NCI-H446 (cell line): Measurements from ENCODE around the gene HES5.
A peak's percentile ranks its signal among the peaks of the same experiment; 100 is the strongest.

Experiments
- DNase-seq, 2 experiments: peaks; one replicate each; lab custom pipeline; 2025; lab: John Stamatoyannopoulos, UW

Gene HES5

DNA sequence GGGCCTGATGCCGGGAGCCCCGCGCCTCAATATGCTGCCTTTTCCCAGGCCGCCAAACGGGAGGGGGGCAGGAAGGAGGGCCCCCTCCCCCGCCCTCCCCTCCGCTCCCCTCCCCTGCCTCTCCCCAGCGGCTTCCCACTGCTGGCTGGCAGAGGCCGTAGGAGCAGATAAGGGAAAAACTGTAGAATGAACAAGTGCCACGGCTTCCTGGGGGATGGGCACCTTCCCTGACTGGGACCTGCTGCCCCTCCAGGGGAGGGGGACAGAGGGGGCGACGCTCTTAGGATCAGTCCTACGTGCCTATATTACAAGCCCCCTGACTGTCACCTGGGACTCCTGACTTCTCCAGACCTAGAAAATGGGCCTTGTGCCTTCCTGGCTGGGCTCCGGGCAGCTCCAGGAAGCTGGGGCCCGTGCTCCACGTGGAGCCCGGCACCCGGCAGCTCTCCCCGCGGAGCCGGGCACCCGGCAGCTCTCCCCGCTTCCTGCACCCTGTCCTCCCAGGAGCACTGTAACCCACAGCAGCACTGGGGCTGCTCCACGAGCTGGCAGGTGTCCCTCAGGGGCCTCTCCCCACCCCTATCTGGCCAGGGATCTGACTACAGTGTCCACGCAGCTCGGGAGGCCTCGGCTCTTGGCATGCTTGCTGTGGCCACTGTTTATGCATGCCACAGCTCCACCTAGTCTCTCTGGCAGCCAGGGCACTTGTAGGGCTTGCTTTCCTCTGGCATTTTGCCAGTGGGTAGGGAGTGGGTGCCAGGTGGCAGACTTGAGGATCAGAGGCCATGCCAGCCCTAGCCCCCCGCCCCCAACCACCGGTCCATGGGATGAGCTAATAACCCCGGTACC is 674 bp upstream of the HES5 start:
- DNase-seq = peak in 1 of 2 experiments; percentile 75

DNA sequence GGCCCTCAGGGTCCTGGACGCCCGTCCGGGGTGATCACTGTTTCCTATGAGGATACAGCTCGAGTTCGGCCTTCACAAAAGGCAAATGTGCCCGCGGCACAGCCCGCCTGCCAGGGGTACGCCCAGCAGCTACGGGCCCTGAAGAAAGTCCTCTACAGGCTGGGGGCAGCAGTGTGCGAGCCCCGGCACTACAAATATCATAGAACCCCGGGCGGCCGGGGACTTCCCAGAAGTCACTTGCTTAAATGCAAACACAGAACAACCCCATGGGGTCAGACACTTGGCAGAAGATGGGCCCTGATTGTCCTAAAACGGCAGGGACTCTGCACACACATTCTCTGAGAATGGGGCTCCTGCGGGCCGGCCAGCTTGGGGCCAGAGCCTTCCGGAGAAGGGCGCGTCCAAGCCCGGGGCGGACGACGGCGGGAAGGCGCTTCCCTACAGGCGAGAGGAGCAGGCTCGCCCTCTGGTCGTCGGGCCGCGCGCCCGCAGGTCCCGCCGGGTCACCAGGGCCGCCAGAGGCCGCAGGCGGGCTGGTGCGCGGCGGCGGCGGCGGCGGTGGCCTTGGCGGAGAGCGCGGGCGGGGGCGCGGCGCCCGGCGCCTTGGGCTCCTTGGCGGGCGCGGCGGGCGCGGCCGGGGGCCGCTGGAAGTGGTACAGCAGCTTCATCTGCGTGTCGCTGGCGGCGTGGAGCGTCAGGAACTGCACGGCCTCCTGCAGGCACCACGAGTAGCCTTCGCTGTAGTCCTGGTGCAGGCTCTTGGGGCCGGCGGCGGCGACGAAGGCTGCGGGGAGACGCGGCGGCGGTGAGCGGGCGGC is 888 bp downstream of the HES5 start:
- no peak for DNase-seq

DNA sequence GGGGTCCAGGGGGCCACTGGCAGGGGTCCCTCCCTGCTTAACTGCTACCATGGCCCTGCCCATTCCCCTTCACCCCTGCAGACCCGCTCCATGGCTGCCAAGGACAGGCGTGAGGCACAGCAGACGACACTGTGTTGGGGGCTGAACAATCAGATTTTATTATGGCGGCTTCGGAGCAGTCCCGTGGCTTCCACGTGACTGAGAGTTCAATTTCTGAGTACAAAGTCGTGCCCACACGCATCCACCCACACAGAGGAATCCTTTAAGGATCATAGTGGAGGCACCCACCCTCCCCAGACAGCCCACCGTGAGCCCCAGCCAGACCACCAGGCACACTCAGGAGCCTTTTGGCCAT is 1.5 kb downstream of the HES5 start:
- no peak for DNase-seq

DNA sequence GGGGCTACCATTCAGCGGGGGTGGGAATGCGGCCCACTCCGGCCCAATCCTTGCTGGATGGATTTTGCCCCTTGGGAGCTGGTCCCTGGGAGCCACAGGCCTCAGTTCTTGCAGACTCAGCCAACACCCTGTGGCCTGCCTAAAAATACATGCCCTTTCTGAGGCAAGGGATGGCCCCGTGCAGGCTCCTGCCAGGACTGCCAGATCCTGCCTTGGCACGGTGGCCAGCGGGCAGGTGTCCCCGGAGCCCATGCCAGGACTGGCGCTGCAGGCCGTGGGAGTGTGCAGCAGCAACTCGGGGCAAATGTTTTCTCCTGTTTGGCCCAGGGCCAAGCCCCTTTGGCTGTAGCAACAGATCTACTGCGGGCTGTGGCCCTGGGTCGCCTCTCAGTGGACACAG is 2.0 kb downstream of the HES5 start:
- DNase-seq = peak in 1 of 2 experiments; percentile 80

DNA sequence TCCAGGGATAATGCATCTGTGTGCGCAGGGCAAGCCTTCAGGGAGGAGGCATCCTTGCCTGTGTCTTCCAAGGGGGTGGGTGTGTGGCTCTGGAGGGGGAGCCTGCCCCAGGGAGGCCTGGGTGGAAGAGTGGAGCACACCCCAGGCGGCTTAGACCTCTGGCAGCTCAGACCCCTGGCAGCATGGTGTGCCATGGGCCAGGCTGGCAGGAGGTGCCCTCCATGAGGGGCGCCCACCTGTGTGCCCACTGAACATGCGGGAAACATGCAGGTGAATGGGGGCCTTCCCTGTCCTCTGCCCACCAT is 2.6 kb downstream of the HES5 start:
- DNase-seq = no peak

DNA sequence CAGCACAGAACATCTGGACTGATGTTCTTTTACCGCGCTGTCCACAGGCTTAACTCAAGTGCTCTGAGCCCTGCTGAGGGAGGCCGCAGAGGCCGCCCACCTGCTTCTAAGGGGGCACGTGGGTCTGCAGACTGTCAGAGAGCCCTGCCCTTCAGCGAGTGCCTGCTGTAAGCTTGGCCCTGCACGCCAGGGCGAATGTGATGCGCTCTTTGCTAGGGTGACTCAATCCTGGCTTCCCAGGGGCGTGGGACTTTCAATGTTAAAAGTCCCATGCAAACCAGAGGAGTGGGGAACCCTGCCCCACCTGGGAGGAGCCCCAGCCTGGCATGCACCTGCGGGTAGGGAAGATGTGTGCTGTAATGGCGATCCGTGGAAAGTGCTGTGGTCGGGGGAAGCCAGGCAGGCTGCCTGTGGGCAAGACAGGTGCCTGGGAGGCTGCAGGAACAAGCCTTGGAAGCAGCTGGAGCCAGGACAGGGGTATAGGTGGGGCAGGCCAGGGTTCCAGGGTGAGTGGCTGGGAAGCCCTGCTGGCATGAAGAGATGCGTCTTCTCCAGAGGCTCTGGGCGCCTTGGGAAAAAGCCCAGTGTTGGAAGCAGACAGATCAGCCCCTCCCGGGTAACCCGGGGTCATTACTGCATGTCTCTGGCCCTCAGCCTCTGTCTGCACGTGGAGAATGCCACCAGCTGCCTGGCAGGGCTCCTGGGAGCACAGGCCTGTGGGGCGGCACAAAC is 3.1 kb downstream of the HES5 start:
- DNase-seq = peak in 1 of 2 experiments; percentile 62

DNA sequence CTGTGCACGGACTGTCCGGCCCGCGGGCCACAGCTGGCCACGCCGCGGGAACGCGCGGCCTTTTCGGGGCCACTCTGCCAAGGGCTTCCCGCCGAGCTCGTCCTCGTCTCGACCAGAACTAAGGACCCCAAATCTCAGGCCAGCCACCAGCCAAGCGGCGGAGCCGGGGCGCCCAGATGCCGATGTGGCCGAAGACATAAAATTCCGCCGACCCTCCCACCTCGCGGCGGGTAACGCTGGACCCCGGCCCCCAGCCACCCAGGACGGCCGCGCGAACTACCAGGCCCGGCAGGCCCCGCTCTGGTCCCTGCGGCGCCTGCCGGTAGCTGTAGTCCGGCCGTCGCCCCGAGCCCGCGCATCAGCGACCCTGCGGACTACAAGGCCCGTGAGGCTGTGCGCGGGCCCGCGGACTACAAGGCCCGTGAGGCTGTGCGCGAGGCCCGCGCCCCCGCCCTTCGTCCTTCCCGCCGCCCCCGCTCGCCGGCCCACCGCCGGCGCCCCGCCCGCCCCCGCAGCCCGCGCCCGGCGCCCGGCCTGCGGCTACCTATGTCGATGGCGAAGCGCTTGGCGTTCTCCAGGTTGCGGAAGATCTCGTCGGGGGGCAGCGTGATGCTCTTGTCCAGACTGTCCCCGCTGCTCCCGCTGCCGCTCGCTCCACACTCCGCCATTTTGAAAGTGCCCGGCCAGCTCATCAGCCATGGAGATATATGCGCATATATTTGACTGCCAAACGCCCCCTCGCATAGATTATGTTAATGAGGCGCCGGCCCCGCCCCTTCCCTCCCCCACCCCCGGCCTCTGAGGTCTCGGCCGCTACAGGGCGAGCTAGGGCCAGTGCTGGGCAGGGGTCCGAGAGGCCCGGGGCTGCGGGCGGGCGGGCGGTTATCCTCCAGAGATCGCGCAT is 3.9 kb downstream of the HES5 start, which contains the start of gene PANK4:
PANK4 (minus strand) TSS at position 677 of the 904 bp plus-strand sequence; CDS start at position 668, 9 bp downstream.
- peak; percentile 82 to 98 for DNase-seq

DNA sequence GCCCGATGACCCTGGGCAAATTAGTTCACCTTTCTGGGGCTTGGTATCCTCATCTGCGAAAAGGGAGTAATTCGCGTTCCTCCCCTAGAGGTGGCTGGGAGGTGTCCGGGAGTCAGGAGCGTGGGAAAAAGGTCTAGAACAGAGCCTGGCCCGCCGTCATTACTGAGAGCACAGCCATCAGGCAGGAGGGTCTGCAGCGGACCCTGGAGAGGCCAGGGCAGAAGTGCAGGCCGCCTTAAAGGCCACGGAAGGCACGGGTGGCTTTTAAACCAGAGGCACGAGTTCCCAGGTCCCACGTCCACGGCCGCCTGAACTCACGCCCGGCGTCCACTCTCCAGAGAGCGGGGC is 4.5 kb downstream of the HES5 start:
- DNase-seq = no peak

DNA sequence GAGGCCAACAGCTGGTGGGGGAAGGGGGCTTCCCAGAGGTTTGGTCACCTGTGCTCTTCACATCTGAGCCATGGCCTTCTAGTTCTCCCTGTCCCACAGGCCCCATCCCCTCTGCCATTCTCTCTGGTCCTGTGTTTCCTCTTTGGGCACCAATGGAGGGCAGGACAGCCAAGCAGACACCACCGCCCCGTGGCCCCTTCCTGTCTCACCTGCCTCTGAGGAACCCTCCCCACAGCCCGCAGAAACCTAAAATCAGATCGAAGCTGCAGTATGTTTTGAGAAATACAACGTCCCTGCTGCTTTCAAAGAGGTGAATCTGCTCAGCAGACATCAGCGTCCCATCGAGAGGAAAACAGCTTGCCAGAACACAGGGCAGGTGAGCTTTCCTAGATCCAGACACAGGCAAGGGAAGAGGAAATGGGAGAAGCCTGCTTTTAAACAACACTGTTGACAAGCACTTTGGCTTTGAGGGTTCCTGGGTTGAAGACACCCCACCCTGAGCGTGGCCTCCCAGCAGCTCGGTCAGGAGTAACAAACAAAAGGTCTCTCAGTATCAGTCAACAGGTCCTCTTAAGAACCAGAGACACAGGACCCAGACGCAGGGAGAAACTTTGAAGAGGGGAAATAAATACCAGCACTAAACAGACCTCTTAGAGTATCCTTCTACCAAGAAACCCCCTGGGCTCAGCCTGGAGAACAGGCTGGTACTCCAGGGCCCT is 6.0 kb downstream of the HES5 start:
- no peak for DNase-seq

DNA sequence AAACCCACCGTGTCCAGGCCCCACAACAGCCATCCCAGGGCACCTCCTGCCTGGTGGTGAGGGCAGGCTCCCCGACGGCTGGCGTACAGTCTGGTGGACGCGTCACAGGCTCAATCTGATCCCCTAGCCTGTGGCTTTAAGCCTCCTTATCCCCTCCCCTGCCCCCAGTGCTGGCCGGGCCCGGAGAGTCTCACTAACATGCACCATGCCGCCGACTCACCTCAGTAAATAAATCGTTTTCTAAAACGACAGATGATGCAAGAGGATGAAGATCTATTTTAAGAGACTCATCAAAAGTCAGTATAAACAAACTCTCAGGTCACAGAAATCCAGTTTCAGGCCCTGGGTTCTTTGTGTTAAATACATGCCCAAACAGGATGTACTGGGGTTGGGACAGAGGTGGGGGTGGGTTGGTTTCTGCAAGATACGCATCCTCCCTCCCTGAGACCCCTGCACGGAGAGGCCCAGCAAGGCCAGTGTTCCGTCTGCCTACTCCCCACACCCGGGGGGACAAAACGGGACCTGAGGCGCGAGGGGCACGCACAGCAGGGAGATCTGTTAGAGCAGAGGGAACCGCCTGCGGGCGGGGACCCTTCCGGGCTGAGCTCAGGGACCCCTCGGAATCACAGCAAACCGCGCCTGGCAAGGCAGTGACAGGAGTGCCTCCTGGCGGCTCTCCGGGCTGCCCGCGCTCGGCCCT is 6.7 kb downstream of the HES5 start:
- no peak for DNase-seq

DNA sequence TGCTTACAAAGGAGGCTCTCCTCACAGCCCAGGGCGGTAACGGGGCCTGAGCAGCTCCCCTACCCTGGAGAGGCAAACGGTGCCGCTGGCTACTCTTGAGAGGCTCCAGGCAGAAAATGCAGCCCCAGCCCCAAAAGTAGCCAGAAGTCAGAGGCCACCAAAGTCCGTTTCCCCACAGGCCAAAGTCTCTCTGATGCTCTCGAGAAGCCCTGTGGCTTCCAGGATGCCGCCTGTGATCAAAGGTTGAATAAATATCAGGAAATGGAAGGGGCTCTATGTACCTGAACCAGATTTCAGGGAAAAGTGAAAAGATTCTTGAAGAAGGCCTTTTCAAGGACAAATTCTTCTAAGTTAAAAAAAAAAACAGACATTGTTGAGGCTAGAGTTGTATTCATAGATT is 7.8 kb downstream of the HES5 start:
- no peak for DNase-seq

DNA sequence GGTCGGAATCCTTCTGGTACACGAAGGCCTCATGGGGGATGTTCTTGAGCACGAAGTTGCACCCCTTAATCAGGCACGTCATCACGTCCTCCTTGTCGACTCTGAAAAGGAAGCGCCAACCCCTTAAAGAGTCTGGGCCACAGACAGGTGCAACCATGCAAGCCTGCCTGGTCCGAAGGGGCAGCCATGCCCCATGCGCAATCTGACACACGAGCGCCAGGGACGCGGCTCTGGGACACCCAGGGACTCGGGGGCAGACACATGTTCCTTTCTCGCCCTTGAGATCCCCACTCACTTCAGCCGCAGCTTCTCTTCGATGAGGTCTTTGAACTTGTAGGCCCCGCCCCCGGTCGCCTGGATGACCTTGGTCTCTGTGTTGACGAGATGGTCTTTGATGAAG is 9.3 kb downstream of the HES5 start:
- DNase-seq = no peak

DNA sequence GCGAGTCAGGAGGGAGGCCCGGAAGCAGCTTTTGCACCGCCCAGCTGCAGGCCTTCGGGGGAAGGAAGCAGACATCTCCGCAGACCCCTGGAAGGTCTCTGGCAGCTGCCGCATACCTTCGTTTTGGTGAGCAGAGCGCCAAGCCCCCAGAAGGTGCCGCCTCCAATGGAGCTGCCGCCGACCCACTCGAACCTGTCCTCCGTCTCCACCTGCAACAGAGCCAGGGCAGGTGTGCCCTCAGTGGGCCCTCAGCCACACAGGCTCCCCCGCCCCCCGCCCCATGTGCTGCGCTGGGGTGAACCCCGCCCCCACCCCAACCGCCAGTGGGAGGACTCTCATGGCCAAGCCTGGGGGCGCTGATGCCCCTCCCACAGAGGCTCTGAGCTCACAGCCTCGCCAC is 9.9 kb downstream of the HES5 start:
- no peak for DNase-seq

DNA sequence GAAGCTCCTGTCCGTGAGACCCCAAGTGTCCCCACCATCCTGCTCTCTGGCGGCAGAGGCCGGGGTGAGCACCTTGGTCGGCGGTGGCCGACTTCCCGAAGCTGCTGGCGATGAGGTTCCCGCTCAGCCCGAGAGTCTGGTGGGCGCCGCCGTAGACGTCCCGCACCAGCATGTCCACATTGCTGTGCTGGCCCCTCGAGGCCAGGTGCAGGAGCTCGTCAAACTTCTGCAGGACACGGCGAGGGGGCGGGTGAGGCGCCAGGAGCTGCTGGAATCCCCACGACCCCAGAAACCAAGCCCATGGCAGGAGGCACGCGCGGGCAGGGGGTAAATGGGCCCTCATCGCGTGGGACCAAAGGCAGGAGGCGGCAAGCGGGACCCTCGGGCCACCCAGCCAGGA is 10.3 kb downstream of the HES5 start:
- no peak for DNase-seq

DNA sequence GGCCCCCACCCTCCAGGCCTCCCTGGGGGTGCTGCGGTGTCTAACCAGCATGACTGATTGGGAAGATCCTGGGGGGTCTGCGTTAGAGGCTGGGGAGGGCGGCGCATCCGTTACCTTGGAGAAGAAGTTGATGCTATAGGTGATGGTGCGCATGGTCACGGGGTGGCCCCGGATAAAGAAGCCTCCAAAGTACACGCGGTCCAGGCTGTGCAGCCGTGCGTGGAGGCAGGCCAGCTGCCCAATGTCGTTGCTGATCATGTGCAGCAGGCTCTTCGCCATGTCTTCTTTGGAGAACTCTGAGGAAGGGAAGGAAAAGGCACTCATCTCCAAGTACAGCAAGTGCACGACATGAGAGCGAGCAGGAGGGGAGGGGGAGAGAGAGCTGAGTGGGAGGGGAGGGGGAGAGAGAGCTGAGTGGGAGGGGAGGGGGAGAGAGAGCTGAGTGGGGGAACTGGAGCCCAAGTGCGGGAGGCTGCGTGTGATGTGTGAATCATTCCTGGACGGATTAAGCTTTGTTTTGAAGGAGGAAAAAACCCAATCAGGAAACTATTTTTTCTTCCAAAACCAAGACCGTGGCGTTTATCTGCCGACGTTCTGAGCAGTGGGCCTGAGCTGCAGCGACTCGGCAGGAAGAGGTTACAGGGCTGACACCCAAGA is 10.9 kb downstream of the HES5 start:
- DNase-seq = no peak

DNA sequence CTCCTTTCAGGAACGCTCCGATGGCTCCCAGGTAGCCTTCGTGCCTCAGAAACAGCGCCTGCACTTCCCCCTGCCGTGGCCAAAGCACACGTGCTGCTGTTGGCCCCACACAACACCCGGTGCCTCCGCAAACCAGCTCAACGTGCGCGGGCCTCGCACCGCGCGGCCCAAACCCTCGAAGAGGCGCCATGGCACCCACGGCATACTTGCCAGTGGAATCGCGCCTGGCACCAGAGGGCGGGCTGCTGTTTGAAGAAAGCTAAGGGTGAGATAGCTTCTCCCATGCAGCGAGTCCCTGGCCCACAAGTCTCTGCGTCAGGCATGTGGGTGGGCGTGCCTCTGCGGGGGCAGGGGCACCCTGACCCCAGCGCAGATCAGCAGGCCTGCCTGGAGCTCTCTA is 11.5 kb downstream of the HES5 start:
- no peak for DNase-seq

DNA sequence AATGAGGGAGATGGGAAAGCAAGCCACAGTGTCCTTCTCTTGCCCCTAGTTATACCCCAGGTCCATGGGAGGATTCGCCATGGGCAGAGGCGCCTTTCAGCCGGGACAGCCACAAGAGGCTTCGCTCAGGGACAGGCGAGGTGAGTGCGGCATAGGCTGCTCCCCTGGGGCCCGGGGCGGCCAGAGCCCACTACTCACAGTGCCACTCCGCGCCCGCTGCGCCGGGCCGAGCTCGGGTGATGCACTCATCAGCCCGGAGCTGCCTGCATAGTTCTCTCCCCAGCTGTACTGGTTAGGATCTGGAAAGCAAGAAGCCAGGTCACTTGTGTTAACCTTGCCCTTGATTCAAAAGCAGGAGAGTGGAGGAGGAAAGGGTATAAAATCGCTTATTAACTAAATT is 12.1 kb downstream of the HES5 start:
- DNase-seq = no peak

DNA sequence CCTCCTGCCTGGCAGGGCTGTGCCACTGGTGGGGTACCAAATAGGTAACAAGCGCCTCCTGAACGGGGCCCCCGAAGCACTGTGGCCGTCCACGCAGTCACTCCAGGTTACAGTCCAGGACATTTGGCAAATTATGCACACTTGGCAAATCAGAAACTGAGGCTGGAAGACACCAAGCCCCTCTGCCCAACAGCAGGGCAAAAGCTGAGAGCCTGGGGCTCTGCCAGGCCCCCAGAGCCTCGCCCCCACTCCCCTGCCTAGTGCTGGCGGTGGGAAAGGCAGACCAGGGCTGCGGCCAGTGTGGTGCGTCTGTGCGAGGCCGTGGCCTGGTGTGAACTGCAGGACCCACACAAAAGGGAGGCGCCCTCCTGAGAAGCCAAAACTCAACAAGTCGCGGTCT is 13.1 kb downstream of the HES5 start:
- no peak for DNase-seq

DNA sequence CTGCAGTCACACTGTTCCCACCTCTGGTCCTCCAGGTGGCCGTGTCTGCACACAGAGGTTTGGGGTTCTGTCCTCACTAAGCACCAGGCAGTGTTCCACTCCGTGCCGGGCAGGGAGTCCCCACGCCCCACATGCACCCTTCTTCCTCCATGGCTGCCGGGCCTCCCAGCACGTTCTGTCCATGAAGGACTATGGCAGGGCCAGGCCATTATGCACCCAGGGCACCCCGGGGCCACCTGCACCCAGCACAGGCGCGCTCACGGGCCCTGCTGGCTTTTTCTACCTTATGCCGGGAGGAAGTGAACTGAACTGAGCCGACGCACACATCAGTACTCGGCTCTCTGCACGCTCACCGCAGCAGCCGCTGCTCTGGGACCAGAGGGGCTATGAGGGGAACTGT is 13.9 kb downstream of the HES5 start:
- DNase-seq = no peak

DNA sequence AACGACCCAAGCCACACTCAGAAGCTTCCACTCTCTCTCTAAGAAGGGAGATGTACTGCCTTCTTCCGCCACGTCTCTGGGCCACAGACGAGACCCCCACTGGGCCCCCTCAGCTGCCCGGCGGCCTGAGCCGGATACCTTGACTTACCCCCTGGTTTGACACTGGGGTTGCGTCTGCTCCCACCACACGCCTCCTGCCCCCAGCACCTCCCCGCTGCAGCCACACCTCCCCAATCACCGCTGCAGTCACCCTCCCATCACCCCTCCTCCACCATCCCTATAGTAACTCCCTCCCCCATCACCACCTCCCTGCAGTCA is 14.3 kb downstream of the HES5 start:
- no peak for DNase-seq
